ENCODE measurements around the gene LGR6.

LGR6 gene

DNA sequence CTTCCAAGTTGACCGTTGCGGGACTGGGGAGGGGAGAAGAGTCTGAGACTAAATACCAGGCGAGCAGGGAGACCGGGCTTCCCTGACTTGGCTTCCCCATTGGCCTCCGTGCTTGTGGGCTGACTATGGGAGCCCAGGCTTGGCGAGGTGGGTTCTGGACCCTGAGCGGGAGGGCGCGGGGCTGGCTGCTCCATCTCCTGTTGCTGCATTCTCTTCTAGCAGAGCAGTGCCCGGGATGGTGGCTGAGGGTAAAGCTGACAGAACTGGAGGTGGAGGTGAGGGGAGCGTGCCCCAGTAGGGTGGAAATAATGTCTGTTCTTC lies 689 bp downstream of the LGR6 start:
- Histone ChIP-seq H3K9ac (ENCODE audit: low read length) (no peak overlapping the region), H3K4me3 (ENCODE audit: low read depth, low read length) (peak overlapping the region; percentile 51), H3K4me1 (ENCODE audit: control insufficient read depth, insufficient read depth, low read length) (peaks cover 12% of the 10 kb centered on the region; the same call in 1 of the 2 replicates)

DNA sequence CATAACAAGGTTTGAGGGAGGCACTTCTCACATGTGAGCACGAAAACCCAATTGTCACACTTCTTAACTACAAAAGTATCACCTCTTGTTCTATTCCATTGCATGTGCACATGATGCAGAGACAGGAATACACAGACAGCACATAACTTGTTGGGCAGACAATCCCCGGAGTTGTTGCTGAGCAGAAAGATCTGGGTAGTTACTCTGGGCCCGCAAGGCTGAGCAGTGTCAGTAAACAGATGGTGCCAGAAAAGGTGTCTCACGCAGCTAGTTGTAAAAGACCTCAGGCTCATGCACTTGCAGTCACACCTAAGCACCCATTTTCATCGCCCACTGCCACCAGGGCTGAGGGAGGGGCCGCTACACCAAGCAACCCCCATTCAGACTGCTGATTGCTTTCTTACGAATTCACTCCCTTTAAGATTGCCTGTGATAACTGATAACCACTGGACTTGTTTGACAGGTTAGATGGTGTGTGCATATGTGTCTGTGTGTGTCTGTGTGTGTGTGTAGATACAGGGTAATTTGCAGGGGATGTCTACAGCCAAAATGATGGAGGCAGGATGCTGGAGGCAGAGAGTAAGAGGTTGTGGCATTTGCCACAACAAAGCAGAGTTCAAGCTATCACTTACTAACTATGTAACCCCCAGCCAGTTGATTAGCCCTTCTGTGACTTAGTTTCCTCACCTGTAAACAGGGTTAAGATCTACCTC lies 4.2 kb downstream of the LGR6 start:
- no peaks in the 10 kb centered on the region for H3K36me3 ChIP-seq (ENCODE audit: control insufficient read depth, insufficient read depth, low read length)
- H3K9me3 ChIP-seq (ENCODE audit: control insufficient read depth, insufficient read depth, low read depth, low read length), result no peaks in the 10 kb centered on the region
- H3K27me3 ChIP-seq (ENCODE audit: control insufficient read depth, insufficient read depth, low read length), result peaks cover 35% of the 10 kb centered on the region
- H3K4me3 ChIP-seq (ENCODE audit: low read depth, low read length), result no peak overlapping the region
- no peak overlapping the region for H3K9ac ChIP-seq (ENCODE audit: low read length)
- H3K4me1 ChIP-seq (ENCODE audit: control insufficient read depth, insufficient read depth, low read length), result peaks cover 13% of the 10 kb centered on the region; the same call in 1 of the 2 replicates
- H3K27ac ChIP-seq (ENCODE audit: low read depth, low read length), result no peak overlapping the region

More for the DNA sequence above, 689 bp downstream of the LGR6 start:
- Histone ChIP-seq H3K9me3 (ENCODE audit: control insufficient read depth, insufficient read depth, low read depth, low read length) (no peaks in the 10 kb centered on the region), H3K27ac (ENCODE audit: low read depth, low read length) (no peak overlapping the region), H3K27me3 (ENCODE audit: control insufficient read depth, insufficient read depth, low read length) (peaks cover 38% of the 10 kb centered on the region), H3K36me3 (ENCODE audit: control insufficient read depth, insufficient read depth, low read length) (no peaks in the 10 kb centered on the region)

DNA sequence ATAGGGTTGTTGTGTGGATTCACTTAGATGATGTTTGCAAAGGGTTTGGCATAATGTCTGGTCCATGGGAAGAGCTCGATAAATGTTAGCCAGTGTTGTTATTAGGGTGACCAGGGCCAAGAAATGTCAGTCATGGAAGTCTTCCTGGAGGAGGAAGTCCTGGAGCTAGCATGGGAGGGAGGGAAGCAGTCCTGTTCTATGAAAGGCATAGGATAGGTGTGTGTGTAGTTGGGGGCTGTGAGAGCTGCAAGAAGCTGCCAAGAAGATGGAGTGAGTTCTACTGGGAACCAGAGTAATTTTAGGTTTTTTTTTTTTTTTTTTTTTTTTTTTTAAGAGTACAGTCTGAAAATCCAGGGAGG lies 4.7 kb downstream of the LGR6 start:
- Histone ChIP-seq H3K9me3 (ENCODE audit: control insufficient read depth, insufficient read depth, low read depth, low read length) (no peaks in the 10 kb centered on the region), H3K9ac (ENCODE audit: low read length) (no peak overlapping the region), H3K27me3 (ENCODE audit: control insufficient read depth, insufficient read depth, low read length) (peaks cover 30% of the 10 kb centered on the region), H3K4me1 (ENCODE audit: control insufficient read depth, insufficient read depth, low read length) (peaks cover 8% of the 10 kb centered on the region; the same call in 1 of the 2 replicates), H3K4me3 (ENCODE audit: low read depth, low read length) (no peak overlapping the region), H3K27ac (ENCODE audit: low read depth, low read length) (no peak overlapping the region), H3K36me3 (ENCODE audit: control insufficient read depth, insufficient read depth, low read length) (no peaks in the 10 kb centered on the region)

DNA sequence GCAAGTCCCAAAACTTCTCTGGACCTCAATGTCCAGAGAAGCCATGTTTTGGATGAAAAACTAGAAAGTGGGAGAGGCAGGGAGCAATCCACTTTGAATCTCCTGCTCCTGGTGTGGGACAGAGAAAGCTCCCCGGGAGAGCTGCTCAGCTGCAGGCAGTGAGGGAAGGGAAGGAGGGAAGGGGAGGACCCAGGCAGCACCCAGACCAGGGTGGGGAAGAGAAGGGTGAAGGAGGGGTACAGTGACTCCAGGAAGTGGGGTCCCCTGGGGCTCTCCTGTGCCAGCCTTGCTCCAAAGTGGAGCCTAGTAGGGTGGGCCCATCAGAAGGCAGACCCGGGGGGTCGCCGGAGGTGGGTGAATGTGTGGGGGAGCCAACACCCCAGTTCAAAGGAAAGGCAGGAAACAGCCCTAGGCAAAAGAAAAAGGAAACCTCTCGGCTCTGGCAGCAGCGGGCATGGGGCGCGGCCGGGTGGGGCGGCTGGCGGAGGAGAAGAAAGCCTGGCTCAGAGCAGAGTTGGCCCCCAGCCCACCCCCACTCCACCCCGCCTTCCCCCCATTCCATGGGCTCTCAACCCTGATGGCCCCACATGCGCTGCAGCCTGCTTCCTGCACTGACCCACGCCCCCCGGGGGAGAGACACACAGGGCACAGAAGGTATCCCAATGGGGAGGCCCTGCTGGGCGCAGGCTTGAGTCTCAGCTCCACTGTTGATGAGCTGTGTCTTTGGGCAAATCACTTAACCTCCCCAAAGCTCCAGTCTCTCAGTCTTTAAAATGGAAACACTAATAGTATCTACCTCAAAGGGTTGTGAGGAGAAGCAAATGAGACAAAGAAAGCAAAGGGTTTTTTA lies 5.7 kb downstream of the LGR6 start:
- Histone ChIP-seq H3K4me3 (ENCODE audit: low read depth, low read length) (no peak overlapping the region), H3K27me3 (ENCODE audit: control insufficient read depth, insufficient read depth, low read length) (peaks cover 21% of the 10 kb centered on the region), H3K27ac (ENCODE audit: low read depth, low read length) (no peak overlapping the region), H3K36me3 (ENCODE audit: control insufficient read depth, insufficient read depth, low read length) (no peaks in the 10 kb centered on the region), H3K9me3 (ENCODE audit: control insufficient read depth, insufficient read depth, low read depth, low read length) (no peaks in the 10 kb centered on the region), H3K4me1 (ENCODE audit: control insufficient read depth, insufficient read depth, low read length) (peaks cover 4% of the 10 kb centered on the region; the same call in 1 of the 2 replicates), H3K9ac (ENCODE audit: low read length) (no peak overlapping the region)

DNA sequence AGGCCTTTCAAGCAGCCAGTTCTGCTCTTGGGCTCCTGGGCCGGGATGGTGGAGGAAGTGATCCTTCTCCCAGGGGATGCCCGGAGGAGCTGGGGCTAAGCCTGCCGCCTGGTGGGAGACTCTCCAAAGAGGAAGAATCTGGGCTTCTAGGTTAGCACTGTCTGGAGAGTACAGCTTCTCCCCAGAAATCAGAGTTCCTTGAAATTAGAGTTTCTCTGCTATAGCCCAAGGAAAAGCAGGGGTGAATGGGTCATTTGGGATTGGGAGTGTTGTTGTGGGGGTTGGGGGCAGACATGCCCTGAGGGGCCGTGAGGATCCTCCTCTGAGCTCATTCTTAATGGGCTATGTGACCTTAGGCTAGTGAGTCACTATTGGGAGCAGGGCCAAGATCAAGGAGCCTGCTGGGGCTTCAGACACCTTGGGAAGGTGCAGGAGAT lies 6.5 kb downstream of the LGR6 start:
- Histone ChIP-seq H3K27ac (ENCODE audit: low read depth, low read length) (no peak overlapping the region), H3K9ac (ENCODE audit: low read length) (no peak overlapping the region), H3K4me1 (ENCODE audit: control insufficient read depth, insufficient read depth, low read length) (peaks cover 2% of the 10 kb centered on the region; the same call in 1 of the 2 replicates), H3K9me3 (ENCODE audit: control insufficient read depth, insufficient read depth, low read depth, low read length) (no peaks in the 10 kb centered on the region), H3K27me3 (ENCODE audit: control insufficient read depth, insufficient read depth, low read length) (peaks cover 12% of the 10 kb centered on the region), H3K36me3 (ENCODE audit: control insufficient read depth, insufficient read depth, low read length) (no peaks in the 10 kb centered on the region), H3K4me3 (ENCODE audit: low read depth, low read length) (no peak overlapping the region)

DNA sequence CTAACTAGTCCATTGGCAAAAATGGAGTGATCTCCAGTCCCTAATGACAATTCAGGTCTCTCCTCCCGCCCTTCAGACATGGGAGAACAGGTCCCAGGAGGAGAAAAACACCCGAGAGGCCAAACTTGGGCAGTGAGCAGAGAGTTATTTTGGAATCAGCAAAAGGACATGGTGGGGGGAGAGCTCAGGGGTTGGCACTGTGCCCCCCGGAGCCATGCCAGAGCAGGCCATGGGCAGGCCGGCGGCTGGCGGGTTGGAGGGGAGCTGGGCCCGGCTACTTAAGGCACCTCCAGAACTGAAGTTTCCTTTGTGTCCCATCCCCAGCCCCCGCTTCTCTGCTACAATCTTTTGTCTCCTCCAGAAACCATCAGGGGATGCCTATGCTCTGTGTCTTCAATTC lies 7.1 kb downstream of the LGR6 start:
- H3K36me3 ChIP-seq (ENCODE audit: control insufficient read depth, insufficient read depth, low read length), result no peaks in the 10 kb centered on the region
- H3K27ac ChIP-seq (ENCODE audit: low read depth, low read length), result no peak overlapping the region
- peaks cover 2% of the 10 kb centered on the region; the same call in 1 of the 2 replicates for H3K4me1 ChIP-seq (ENCODE audit: control insufficient read depth, insufficient read depth, low read length)

DNA sequence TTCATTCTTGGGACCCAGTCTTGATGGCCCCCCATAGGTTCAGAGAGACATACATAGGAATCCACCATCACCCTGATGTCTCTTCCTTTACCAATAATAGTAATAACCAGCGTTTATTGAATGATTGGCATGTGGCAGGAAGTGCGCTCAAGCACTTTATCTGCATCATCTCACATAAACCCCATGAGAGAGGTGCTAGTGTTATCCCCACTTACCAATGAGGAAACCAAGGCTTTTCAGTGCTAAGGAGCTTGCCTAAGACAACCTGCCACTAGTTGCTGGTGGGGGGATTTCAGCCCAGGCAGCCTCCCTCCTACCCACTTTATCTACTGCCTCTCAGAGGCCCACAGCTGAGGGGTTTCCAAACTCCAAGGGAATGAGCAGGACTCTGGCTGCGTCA lies 7.7 kb downstream of the LGR6 start:
- peaks cover 1% of the 10 kb centered on the region; the same call in 1 of the 2 replicates for H3K27me3 ChIP-seq (ENCODE audit: control insufficient read depth, insufficient read depth, low read length)
- H3K4me1 ChIP-seq (ENCODE audit: control insufficient read depth, insufficient read depth, low read length), result peaks cover 2% of the 10 kb centered on the region; the same call in 1 of the 2 replicates
- H3K36me3 ChIP-seq (ENCODE audit: control insufficient read depth, insufficient read depth, low read length), result no peaks in the 10 kb centered on the region
- H3K9ac ChIP-seq (ENCODE audit: low read length), result no peak overlapping the region
- no peak overlapping the region for H3K4me3 ChIP-seq (ENCODE audit: low read depth, low read length)
- no peaks in the 10 kb centered on the region for H3K9me3 ChIP-seq (ENCODE audit: control insufficient read depth, insufficient read depth, low read depth, low read length)
- no peak overlapping the region for H3K27ac ChIP-seq (ENCODE audit: low read depth, low read length)

More for the DNA sequence above, 7.1 kb downstream of the LGR6 start:
- no peak overlapping the region for H3K4me3 ChIP-seq (ENCODE audit: low read depth, low read length)
- peaks cover 7% of the 10 kb centered on the region; the same call in 1 of the 2 replicates for H3K27me3 ChIP-seq (ENCODE audit: control insufficient read depth, insufficient read depth, low read length)
- no peaks in the 10 kb centered on the region for H3K9me3 ChIP-seq (ENCODE audit: control insufficient read depth, insufficient read depth, low read depth, low read length)
- H3K9ac ChIP-seq (ENCODE audit: low read length), result no peak overlapping the region

DNA sequence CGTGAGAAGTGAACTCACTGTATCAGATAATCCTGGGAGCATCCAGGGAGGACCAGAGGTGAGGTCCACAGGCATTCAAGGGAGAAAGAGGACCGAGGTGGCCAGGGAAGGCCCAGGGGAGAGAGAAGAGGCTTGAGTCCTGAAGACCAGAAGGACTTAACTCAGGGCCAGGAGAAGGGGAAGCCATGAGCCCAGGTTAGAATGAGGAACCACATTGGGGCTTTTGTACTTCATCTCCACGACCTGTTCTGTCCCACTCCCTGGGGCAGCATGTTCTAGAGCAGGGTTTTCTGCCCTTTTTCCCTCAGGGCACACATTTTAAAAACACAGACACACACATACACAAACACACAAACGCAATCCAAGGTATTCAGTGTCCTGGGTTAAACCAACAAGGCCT lies 8.4 kb downstream of the LGR6 start:
- H3K9me3 ChIP-seq (ENCODE audit: control insufficient read depth, insufficient read depth, low read depth, low read length), result no peaks in the 10 kb centered on the region
- no peak overlapping the region for H3K27ac ChIP-seq (ENCODE audit: low read depth, low read length)
- H3K27me3 ChIP-seq (ENCODE audit: control insufficient read depth, insufficient read depth, low read length), result no peaks in the 10 kb centered on the region
- no peak overlapping the region for H3K4me3 ChIP-seq (ENCODE audit: low read depth, low read length)
- H3K36me3 ChIP-seq (ENCODE audit: control insufficient read depth, insufficient read depth, low read length), result no peaks in the 10 kb centered on the region
- H3K9ac ChIP-seq (ENCODE audit: low read length), result no peak overlapping the region
- peaks cover 2% of the 10 kb centered on the region; the same call in 1 of the 2 replicates for H3K4me1 ChIP-seq (ENCODE audit: control insufficient read depth, insufficient read depth, low read length)

DNA sequence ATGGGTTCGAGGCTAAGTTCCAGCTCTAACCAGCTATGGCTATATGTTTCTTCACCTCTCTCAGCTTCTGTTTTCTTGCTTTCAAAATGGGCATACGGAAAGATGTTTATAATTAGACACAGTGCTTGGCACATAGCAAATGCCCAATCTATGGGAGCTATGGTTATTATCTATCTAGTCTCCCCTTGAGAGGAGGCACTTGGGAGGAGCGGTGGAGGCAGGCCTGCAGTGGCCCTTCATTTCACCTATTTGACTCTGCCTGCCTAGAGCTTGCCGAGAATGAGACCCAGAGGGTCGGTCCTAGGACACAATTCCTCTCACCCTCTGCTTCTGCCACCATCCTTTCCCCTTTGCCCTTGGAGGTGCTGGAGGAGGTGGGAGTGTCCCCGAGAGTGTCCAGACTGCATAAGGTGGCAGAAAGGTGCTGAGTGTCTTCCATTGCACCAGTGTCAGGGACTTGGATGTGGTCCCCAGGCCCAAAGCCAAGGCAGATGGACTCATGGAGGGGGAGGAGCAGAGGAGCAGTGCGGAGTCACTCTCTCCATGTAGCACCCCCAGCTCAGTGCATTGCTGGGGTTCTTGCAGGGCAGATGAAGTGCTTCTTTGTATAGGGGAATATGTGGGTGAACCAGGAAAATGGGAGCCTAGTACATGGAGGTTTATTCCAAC lies 9.0 kb downstream of the LGR6 start:
- Histone ChIP-seq H3K27me3 (ENCODE audit: control insufficient read depth, insufficient read depth, low read length) (no peaks in the 10 kb centered on the region), H3K36me3 (ENCODE audit: control insufficient read depth, insufficient read depth, low read length) (no peaks in the 10 kb centered on the region), H3K27ac (ENCODE audit: low read depth, low read length) (no peak overlapping the region), H3K4me3 (ENCODE audit: low read depth, low read length) (no peak overlapping the region), H3K9me3 (ENCODE audit: control insufficient read depth, insufficient read depth, low read depth, low read length) (no peaks in the 10 kb centered on the region), H3K4me1 (ENCODE audit: control insufficient read depth, insufficient read depth, low read length) (peaks cover 2% of the 10 kb centered on the region; the same call in 1 of the 2 replicates), H3K9ac (ENCODE audit: low read length) (no peak overlapping the region)

DNA sequence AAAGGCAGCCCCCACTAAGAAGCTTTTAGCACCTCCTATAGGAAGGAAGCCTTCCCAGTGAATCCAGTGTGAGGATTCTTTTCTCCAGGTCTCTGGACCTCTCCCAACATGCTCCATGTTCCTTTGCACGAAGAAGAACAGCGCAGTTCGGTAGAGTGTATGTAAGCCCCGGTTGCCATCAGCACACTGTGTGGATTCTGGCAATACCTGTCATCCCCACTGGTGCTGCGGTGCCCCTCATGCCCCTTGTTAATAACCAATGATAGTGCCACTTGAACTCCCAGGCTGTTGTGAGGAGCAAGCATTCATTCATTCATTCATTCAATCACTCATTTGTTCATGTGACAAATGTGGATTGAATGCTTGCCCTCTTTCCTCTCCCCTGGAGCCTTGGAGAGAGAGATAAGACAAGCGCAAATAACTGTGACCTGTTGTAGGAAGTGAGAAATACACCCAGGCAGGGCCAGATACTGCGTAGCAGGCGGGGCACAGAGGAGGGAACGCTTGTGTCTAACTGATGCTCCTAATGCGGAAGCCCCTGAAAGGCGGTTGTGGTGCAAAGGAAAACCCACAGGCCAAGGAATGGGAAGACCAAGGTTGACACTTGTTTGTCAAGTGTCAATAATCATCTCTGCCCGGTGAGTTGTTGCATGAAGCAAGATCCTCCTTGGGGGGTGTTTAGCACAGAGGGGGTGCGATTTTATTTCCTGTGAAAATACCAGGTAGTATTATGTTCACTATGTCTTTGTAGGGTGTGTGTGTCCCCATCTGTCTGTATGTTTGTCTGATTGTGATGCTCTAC lies 9.8 kb downstream of the LGR6 start:
- Histone ChIP-seq H3K27ac (ENCODE audit: low read depth, low read length) (no peak overlapping the region), H3K27me3 (ENCODE audit: control insufficient read depth, insufficient read depth, low read length) (no peaks in the 10 kb centered on the region), H3K9ac (ENCODE audit: low read length) (no peak overlapping the region), H3K9me3 (ENCODE audit: control insufficient read depth, insufficient read depth, low read depth, low read length) (no peaks in the 10 kb centered on the region), H3K4me1 (ENCODE audit: control insufficient read depth, insufficient read depth, low read length) (peaks cover 2% of the 10 kb centered on the region; the same call in 1 of the 2 replicates), H3K36me3 (ENCODE audit: control insufficient read depth, insufficient read depth, low read length) (no peaks in the 10 kb centered on the region), H3K4me3 (ENCODE audit: low read depth, low read length) (no peak overlapping the region)

Data from HUES6 (cell line).